GM12864 (cell line): ENCODE data around the gene YTHDF1.

Experiments used
- DNase-seq: peaks from one replicate; pipeline ENCODE4 v3.0.0-alpha.2; 2011; ENCODE audit warnings: low read depth
- H3K4me3 ChIP-seq: 2 replicates; pipeline ENCODE4 v1.5.1; 2011; ENCODE audit warnings: mild to moderate bottlenecking, low read depth, low read length, control low read depth
- CTCF ChIP-seq: IDR thresholded peaks from 2 replicates; pipeline ENCODE4 v1.5.1; 2011; ENCODE audit warnings: low read depth, mild to moderate bottlenecking, moderate library complexity, low read length, control low read depth, inconsistent platforms; ENCODE audit errors: missing control alignments

YTHDF1 gene

GRCh38 chr20:63152322-63153253 is 63.3 kb downstream of the YTHDF1 start:
- no peak for TF ChIP-seq CTCF
- H3K4me3 ChIP-seq: no peak overlapping the region
- DNase-seq: no peak

GRCh38 chr20:63151554-63152321 is 64.2 kb downstream of the YTHDF1 start:
- no peak overlapping the region for H3K4me3 ChIP-seq
- DNase-seq: no peak
- TF ChIP-seq CTCF: no peak

GRCh38 chr20:63150911-63151531 is 64.9 kb downstream of the YTHDF1 start:
- no peak for DNase-seq
- TF ChIP-seq CTCF: no peak
- no peak overlapping the region for H3K4me3 ChIP-seq

- TF ChIP-seq CTCF: no peak
- H3K4me3 ChIP-seq: no peak overlapping the region
- DNase-seq: no peak
These were observed 65.5 kb downstream of the YTHDF1 start for GRCh38 chr20:63150391-63150898.

- no peak overlapping the region for H3K4me3 ChIP-seq
- DNase-seq: no peak
- no peak for TF ChIP-seq CTCF
These were observed 66.3 kb downstream of the YTHDF1 start for GRCh38 chr20:63149531-63150192.

GRCh38 chr20:63148696-63149095 is 67.2 kb downstream of the YTHDF1 start:
- no peak for DNase-seq
- no peak overlapping the region for H3K4me3 ChIP-seq
- no peak for TF ChIP-seq CTCF
